Measurements from ENCODE around the gene SLC10A7.
"Not testable (repeated sequence)": the region's sequence is repeated elsewhere in the genome, so short reads cannot be mapped to it uniquely, and the experiment has no call there.

Gene SLC10A7

DNA sequence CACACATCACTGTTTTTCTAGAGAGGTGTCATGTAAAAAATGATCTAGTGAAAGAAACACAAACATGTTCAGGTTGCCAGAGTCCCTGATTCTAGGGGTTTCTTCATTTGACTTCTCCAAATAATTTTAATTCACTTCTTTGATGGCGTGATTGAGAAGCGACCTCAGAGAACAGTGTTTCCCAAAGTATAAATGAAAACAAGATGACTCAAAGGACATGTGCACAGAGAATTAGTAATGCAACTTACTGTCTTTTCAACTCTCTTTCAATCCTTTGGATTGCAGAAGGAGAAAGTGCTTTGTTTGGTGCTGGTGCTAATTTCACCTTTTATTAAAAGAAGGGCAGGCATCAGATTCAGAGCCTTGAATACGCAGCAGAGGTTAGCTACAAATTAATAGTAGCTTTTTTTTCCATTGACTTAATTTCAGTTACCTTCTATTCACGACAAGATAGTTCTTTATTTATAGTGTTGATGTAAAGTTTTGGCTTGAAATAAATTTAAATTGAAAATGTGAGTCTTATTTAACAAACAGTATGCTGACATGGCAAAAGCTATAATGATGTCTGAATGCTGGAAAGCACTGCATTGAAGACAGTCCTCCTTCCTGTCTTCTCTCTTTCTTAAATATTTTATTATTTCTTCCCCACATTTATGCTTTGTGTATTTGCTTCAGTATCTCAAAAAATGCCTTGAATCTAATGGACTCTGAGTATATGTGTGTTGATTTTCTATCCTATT lies 85.1 kb downstream of the SLC10A7 start:
- no peak for DNase-seq

GRCh38 chr4:146435962-146436361 lies 85.8 kb downstream of the SLC10A7 start:
- no peak for DNase-seq

- DNase-seq = no peak
Measured at GRCh38 chr4:146432065-146432464, 89.7 kb downstream of the SLC10A7 start.

- DNase-seq = no peak
Measured at GRCh38 chr4:146428298-146428697, 93.4 kb downstream of the SLC10A7 start.

- no peak for DNase-seq
Measured at GRCh38 chr4:146417822-146418221, 103.9 kb downstream of the SLC10A7 start.

DNA sequence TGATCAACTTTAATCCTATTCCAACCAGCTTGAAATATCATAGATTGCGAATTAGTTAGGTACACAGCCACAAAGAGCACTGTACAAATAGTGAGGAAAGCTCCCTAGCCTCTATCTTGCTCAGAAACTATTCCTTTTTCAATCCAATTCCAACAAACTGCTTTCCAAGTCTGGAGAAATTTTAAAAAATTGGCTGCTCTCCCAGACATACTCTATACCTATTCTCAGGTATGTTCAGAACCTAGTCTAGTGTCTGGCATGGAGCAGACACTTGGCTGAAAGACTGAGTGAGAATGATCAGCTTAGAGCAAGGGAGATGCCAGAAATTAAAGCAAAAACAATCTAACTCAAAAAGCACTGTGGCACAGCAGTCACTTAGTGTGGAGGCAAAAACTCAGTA lies 105.9 kb downstream of the SLC10A7 start:
- DNase-seq = no peak

GRCh38 chr4:146407669-146408084 lies 114.1 kb downstream of the SLC10A7 start:
- DNase-seq = no peak

GRCh38 chr4:146407257-146407656 lies 114.5 kb downstream of the SLC10A7 start:
- DNase-seq = no peak

GRCh38 chr4:146401274-146401673 lies 120.5 kb downstream of the SLC10A7 start:
- DNase-seq = no peak

- DNase-seq = no peak
Measured at GRCh38 chr4:146398896-146399445, 122.8 kb downstream of the SLC10A7 start.

DNA sequence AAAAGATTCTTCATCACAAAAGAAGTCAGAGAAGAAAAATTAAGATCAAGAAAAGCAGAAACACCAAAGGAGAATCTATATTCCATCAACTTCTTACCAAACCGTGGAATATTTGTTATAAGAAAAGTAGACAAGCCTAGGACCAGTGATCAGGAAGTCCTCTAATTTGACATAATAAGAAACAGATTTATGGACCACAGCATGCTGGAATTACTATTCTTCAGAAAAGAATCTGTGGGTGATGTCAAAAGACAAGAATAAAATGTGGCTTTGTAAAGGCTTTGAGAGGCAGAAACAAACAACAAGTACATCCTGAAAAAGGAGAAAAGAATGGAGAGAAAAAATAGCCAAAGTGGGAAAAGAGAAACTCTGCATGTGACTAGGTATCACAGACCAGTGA lies 123.3 kb downstream of the SLC10A7 start:
- no peak for DNase-seq

DNA sequence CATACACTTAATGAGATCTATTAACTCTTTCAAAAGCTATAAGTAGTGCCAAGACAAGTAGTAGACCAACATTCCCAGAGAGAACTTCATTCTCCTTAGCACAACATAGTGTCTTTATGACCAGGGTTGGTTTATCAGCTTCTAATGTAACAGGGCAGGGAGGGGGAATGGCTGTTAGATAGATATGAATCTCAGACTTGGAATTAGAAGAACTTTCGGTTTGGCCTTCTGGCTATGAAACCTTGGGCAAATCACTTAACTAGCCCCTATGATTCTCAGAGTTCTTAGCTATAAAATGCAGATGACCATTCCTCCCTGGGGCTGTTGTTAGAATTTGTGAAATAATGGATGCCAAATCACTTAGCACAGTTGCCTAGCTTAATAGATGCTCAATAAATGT lies 132.2 kb downstream of the SLC10A7 start:
- DNase-seq = no peak

DNA sequence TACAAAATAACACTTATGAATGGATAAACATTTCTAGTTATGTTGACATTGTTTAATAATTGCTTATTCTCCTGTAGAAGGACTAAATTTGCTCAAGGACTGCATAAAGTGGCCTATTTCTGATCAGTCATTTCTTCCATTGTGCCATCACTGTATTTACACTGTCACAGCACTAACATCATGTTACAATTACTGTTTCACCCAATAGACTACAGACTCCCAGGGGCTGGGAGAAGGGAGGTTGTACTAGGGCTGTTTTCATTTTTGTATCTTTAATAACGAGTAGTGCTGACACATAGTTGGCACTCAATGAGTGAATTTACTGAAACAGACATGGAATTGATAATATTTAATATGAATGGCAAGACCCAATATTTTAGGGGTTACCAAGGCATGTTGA lies 139.5 kb downstream of the SLC10A7 start:
- DNase-seq = no peak

DNA sequence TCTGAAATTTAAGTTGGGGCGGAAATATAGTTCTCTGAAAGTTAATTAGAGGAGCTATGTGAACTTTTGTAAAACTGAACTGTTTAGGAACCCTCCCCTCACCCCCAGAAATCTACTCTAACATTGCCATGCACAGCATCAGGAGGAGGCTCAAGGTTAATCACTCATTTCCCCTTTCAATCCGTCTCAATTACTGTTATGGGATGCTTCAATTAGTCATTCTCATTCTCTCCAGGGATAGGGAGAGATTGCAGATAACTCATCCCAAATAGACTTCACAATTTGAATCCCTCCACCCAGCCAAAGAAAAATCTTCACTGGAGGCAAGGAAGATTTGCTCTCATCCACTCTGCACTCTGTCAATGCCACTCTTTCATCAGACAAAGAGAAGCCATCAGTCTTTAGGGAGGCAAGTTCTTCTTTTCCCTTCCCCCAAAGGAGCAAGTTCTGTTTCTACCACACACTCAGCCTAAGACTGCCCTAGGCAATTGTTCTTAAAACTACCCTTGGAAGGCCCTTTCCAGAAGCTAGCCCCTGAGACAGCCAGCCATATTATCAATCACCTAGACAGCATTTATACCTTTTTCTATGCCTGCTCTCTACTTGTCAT lies 140.4 kb downstream of the SLC10A7 start:
- DNase-seq = no peak

DNA sequence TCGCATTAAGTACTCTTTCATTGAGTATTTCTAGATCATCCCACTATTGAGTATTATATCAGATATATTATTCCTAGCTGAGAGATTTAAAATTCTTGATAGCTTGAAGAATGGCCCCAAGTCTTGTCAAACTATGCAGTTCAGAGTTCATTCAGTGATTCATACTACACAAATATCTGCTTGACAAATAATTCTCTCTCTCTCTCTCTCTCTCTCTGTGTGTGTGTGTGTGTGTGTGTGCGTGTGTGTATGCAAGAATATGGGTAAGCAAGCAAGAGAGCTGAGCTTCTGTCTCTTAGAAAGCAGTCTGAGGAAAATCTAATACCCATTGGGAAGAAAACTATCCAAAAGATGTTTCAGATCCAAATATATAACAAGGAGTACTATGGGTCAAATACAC lies 142.0 kb downstream of the SLC10A7 start:
- DNase-seq = no peak

DNA sequence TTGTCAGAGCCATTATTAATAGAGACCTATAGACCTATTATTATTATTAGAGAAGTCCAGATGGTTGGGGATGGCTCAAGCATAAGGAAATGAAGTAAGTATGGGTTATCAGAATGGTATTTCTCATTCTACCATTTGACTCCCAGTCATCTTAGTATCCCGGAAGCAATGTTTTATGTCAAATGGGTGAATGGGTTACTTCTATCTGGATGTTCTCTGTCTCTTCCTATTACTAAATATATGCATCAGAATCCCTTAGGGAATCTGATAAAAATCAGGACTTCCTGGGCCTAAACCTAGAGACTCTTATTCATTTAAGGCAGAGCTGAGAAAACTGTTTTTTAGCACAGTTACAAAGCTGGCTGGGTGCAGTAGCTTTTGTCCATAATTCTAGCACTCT lies 149.9 kb downstream of the SLC10A7 start:
- DNase-seq = no peak

DNA sequence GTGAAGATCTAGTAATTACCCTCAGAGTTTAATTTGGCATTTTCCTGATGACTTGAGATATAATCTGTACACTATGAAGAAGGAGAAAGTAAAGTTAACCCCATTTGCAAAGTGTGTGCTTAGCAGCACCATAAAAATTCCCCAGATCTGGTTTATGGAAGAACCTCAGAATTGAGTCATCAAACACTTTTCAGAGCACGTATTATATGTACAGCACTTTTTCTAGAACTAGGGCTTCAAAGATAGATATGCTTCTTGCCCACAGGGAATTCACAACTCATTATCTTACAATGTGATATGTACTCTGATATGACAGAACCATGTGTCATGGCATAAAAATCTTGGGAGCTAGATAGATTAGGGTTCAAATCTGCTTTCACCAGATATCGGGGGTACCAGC lies 150.9 kb downstream of the SLC10A7 start:
- no peak for DNase-seq

DNA sequence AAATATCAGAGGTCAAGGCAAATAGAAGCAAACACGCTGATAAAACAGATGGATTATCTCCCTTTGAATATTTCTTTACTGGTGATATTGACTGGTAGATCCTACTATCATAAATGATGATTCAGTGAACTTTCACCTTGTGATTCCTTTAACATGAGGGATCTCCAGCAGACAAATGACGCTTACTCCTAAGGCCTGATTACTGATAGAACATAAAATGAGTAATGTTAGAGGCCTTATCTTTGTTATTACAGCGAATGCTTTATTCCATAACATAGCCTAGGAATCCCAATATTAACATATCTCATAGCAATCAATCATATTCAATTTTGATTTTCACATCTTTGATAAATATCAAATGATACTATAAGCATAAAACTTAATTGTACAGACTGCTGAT lies 152.3 kb downstream of the SLC10A7 start:
- no peak for DNase-seq

GRCh38 chr4:146368209-146368608 lies 153.5 kb downstream of the SLC10A7 start:
- no peak for DNase-seq

GRCh38 chr4:146367347-146367746 lies 154.4 kb downstream of the SLC10A7 start:
- no peak for DNase-seq

DNA sequence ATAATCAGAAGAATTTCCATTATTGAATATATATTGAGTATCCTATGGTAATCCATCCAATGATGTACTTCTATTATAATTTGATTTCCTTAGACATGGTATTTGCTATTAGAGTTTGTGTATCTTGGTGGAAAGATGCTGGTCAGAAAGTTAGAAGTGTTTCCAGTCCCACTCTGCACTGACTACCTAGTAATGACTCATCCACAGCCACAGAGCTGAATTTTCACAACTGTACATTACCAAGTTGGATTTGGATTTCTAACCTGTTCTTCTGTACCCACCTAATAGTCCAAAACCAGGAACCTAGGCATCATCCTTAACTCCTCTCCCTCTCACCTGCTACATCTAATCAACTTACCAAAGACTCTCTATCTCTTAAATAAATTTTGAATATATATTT lies 162.0 kb downstream of the SLC10A7 start:
- DNase-seq = no peak

DNA sequence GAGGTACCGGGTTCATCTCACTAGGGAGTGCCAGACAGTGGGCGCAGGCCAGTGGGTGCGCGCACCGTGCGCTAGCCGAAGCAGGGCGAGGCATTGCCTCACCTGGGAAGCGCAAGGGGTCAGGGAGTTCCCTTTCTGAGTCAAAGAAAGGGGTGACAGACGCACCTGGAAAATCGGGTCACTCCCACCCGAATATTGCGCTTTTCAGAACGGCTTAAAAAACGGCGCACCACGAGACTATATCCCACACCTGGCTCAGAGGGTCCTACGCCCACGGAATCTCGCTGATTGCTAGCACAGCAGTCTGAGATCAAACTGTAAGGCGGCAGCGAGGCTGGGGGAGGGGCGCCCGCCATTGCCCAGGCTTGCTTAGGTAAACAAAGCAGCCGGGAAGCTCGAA lies 171.6 kb downstream of the SLC10A7 start:
- DNase-seq = not testable (repeated sequence)

- DNase-seq = no peak
Measured at GRCh38 chr4:146349306-146349705, 172.4 kb downstream of the SLC10A7 start.

DNA sequence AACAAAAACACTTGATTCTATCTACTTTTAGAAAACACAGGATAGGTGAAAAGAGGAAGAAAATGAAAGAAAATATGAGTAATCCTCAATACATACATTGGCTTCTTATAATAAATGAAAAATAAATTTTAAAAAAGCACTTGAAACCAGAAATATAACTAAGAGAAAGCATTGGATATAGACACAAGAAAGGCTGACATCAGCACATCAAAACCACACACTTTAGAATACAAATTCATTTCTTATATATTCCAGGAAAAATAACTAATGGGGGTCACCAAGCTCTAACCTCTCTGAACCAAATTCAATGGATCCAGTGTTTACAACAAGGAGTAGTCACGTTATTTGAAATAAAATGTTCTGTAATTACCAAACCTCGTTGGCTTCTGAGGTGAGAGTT lies 173.9 kb downstream of the SLC10A7 start:
- no peak for DNase-seq

DNA sequence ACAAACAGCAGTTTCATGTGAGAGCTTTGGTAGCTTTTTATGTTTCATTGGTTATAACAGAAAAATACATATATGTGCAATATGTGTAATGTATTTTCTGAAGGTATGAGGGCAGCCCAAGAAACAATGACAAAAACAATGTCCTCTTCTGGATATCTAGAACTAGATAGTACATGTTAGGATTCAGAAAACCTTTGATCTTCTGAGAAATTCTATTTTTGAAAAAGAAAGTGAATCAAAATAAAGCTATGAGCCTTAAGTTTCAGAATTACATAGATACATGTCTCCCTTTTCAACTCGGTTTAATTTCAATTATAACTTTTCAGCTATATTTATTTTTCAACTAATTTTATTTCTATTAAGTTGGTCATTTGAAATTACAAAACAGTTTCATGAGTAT lies 175.5 kb downstream of the SLC10A7 start:
- DNase-seq = no peak

Measured in CD4-positive, alpha-beta T cell treated with Interferon alpha-2 for 1 hour (primary cell).